ENCODE measurements around the gene ZBTB43.

The ZBTB43 gene

DNA sequence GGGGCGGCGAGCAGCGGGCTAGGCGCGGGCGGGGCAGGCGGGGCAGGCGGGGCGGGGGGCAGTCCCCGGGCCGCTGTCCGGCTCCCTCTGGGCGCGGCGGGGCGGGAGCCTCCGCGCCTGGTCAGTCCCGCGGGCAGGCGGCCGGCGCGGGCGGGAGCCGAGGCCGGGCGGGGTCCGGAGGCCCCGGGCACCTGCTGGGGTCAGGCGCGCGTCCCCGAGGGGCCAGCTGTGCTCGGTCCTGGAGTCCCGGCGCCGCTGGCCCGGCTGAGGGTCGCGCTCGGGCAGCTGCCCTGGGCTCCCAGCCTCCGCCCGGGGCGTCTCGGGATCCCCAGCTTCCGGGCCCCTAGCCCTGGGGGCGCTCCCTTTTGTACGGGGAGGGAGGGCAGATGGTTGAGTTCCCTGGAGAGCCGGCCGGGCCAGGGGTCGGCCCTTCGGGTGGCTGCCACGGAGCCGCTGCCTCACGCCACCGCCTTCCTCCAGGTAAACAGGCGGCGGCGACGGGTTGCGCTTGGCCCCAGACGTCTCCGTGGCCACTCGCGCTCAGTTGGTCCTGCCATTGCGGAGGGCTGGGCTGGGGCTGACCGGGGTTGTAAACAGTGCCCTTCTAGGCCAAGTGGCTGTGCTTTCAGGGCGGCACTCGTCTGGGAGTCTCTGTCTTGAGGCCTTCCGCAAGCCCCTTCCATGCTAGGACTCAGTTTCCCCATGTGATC is 56.1 kb downstream of the ZBTB43 start:
- no peak for DNase-seq (ENCODE audit: low read depth, low spot score)
- Histone ChIP-seq H3K9ac (ENCODE audit: insufficient read length) (peak overlapping the region; percentile 88), H3K9me3 (ENCODE audit: low read depth, low read length) (no peaks in the 10 kb centered on the region), H3K36me3 (ENCODE audit: insufficient read depth, low read length) (peaks cover 31% of the 10 kb centered on the region), H3K27ac (peak overlapping the region; percentile 63; the same call in 1 of the 2 replicates), H3K4me3 (peak overlapping the region; percentile 94)
- TF ChIP-seq EZH2 (IDR thresholded peaks at IDR 0.05) = no peak
- TF ChIP-seq FOXP2 (optimal IDR thresholded peaks at IDR 0.05; ENCODE audit: control extremely low read depth, extremely low read length, insufficient read depth) = no peak
- TF ChIP-seq POLR2AphosphoS5 (IDR thresholded peaks at IDR 0.05; ENCODE audit: borderline replicate concordance, low read depth, low read length) = no peak

DNA sequence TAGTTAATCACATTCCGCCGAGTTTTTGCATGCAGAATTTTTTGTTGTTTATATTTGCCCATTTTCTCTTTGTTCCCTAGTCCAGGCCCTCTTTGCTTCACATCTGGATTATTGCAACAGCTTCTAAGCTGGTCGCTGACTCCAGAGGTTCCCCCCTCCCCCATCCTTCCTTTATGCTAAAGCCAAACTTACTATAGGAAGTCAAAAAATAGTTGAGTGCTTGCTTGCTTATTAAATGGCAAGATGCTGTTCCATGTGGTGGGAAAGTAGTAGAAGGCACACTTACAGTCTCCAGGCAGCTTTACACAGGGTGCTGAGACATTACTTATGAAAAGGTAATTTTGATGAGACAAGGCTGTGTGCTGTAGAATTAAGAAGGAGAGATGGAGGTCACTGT is 56.9 kb downstream of the ZBTB43 start:
- Histone ChIP-seq H3K9me3 (ENCODE audit: low read depth, low read length) (no peaks in the 10 kb centered on the region), H3K27ac (peak overlapping the region; percentile 63; the same call in 1 of the 2 replicates), H3K9ac (ENCODE audit: insufficient read length) (peak overlapping the region; percentile 88), H3K4me3 (peak overlapping the region; percentile 94), H3K36me3 (ENCODE audit: insufficient read depth, low read length) (peaks cover 39% of the 10 kb centered on the region)
- DNase-seq (ENCODE audit: low read depth, low spot score) = peak; percentile 22
- TF ChIP-seq FOXP2 (optimal IDR thresholded peaks at IDR 0.05; ENCODE audit: control extremely low read depth, extremely low read length, insufficient read depth) (no peak), POLR2AphosphoS5 (IDR thresholded peaks at IDR 0.05; ENCODE audit: borderline replicate concordance, low read depth, low read length) (no peak), EZH2 (IDR thresholded peaks at IDR 0.05) (no peak)

DNA sequence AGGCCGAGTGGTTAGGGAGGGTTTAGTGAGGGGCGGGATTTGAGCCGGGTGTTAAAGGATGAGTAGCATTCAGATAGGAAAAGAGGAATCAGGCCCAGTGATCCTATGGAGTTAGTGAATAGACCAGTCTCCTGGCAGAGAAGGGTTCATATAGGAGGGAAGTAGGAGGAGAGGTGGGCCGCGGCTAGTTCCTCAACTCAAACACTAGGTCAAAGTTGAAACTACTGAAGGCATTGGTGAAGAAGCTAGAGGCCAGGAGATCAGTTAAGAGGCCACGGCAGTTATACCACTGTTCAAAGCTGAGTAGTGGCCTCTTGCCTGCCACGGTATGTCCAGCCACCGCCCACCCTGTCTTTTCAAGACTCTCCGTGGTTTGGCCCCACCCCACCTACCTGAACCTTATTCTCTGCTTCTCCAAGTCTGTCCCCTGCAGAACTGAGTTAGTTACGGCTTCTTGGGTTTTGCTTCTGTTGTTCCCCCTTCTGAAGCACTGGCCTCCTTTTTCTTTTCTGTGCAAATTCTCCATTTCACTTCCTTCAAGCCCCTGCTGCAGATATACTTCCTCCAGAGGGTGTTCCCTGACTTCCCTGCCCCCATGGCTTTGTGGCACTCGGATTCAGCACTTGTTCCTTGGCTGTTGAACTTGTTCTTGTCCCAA is 57.4 kb downstream of the ZBTB43 start:
- H3K9ac ChIP-seq (ENCODE audit: insufficient read length) = peak overlapping the region; percentile 43

DNA sequence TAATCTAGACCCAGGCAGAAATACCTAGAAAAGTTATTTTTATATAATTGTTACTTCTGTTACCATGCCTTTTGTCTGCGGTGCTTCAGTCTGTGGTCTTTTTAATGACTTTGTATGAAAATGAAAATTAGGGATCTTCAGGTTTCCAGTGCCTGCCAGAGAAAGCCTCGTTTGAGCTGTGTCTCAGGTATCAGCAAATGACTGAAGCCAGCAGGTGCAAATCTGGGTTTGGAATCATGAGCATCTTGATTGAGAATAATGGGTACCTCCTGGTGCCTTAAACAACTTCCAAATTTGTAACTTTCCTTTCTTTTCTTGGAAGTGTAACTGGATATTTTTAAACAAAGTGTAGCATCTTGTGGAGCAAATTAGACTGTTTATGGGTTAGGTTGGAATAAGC is 59.9 kb downstream of the ZBTB43 start:
- no peak for DNase-seq (ENCODE audit: low read depth, low spot score)
- Histone ChIP-seq H3K27ac (no peak overlapping the region), H3K36me3 (ENCODE audit: insufficient read depth, low read length) (peaks cover 58% of the 10 kb centered on the region), H3K4me3 (no peak overlapping the region), H3K9ac (ENCODE audit: insufficient read length) (no peak overlapping the region), H3K9me3 (ENCODE audit: low read depth, low read length) (no peaks in the 10 kb centered on the region)
- TF ChIP-seq POLR2AphosphoS5 (IDR thresholded peaks at IDR 0.05; ENCODE audit: borderline replicate concordance, low read depth, low read length) (no peak), FOXP2 (optimal IDR thresholded peaks at IDR 0.05; ENCODE audit: control extremely low read depth, extremely low read length, insufficient read depth) (no peak), EZH2 (IDR thresholded peaks at IDR 0.05) (no peak)

More for the DNA sequence above, 57.4 kb downstream of the ZBTB43 start:
- TF ChIP-seq EZH2 (IDR thresholded peaks at IDR 0.05) = no peak
- TF ChIP-seq POLR2AphosphoS5 (IDR thresholded peaks at IDR 0.05; ENCODE audit: borderline replicate concordance, low read depth, low read length) = no peak
- no peak for TF ChIP-seq FOXP2 (optimal IDR thresholded peaks at IDR 0.05; ENCODE audit: control extremely low read depth, extremely low read length, insufficient read depth)
- peaks cover 44% of the 10 kb centered on the region for H3K36me3 ChIP-seq (ENCODE audit: insufficient read depth, low read length)
- peak overlapping the region; percentile 94 for H3K4me3 ChIP-seq
- H3K27ac ChIP-seq = no peak overlapping the region
- no peak for DNase-seq (ENCODE audit: low read depth, low spot score)
- H3K9me3 ChIP-seq (ENCODE audit: low read depth, low read length) = no peaks in the 10 kb centered on the region

DNA sequence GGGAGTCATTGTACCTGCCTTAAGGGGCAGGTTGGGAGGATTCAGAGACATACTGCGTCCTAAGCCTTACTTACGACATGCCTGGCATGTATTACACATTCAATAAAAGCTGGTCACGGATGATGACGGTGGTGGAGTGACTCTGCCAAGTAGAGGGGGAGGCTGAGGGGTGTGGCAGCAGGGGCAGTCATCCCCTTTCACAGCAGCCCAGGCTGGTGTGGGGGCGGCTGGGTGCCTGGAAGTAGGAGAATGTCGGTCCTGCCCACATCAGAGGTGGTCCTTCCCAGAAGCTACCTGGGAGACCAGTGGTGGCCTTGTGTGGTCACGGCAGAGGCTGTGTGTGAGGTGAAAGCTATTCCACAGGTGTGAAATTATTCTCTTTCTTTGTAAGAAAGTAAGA is 64.5 kb downstream of the ZBTB43 start:
- no peak for DNase-seq (ENCODE audit: low read depth, low spot score)
- Histone ChIP-seq H3K4me3 (no peak overlapping the region), H3K36me3 (ENCODE audit: insufficient read depth, low read length) (peaks cover 42% of the 10 kb centered on the region), H3K9ac (ENCODE audit: insufficient read length) (no peak overlapping the region), H3K27ac (peak overlapping the region; percentile 40; the same call in 1 of the 2 replicates), H3K9me3 (ENCODE audit: low read depth, low read length) (no peaks in the 10 kb centered on the region)
- no peak for TF ChIP-seq FOXP2 (optimal IDR thresholded peaks at IDR 0.05; ENCODE audit: control extremely low read depth, extremely low read length, insufficient read depth)
- no peak for TF ChIP-seq EZH2 (IDR thresholded peaks at IDR 0.05)
- no peak for TF ChIP-seq POLR2AphosphoS5 (IDR thresholded peaks at IDR 0.05; ENCODE audit: borderline replicate concordance, low read depth, low read length)

DNA sequence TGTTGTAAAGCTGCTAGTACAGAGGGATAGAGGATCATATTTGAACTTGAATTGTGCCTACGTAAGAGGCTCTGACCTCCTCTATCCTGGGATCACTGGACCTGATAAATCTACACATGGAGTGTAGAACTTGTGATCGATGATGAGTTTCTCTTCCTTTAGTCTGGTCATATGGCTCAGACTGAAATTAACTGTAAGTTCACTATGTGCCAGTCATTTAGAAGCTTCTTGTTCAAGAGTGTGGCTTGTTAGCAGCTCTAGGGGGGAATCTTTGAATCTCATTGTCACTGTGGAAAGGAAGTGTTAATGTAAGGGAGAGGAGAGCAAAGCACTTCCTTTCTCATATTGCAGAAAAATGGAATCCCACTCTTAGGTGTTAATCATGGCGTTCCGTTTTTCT is 67.7 kb downstream of the ZBTB43 start:
- Histone ChIP-seq H3K9ac (ENCODE audit: insufficient read length) (no peak overlapping the region), H3K27ac (peak overlapping the region; percentile 53), H3K36me3 (ENCODE audit: insufficient read depth, low read length) (peaks cover 11% of the 10 kb centered on the region; the same call in 1 of the 2 replicates), H3K4me3 (no peak overlapping the region), H3K9me3 (ENCODE audit: low read depth, low read length) (no peaks in the 10 kb centered on the region)
- TF ChIP-seq EZH2 (IDR thresholded peaks at IDR 0.05) (no peak), POLR2AphosphoS5 (IDR thresholded peaks at IDR 0.05; ENCODE audit: borderline replicate concordance, low read depth, low read length) (no peak), FOXP2 (optimal IDR thresholded peaks at IDR 0.05; ENCODE audit: control extremely low read depth, extremely low read length, insufficient read depth) (no peak)
- DNase-seq (ENCODE audit: low read depth, low spot score) = no peak

DNA sequence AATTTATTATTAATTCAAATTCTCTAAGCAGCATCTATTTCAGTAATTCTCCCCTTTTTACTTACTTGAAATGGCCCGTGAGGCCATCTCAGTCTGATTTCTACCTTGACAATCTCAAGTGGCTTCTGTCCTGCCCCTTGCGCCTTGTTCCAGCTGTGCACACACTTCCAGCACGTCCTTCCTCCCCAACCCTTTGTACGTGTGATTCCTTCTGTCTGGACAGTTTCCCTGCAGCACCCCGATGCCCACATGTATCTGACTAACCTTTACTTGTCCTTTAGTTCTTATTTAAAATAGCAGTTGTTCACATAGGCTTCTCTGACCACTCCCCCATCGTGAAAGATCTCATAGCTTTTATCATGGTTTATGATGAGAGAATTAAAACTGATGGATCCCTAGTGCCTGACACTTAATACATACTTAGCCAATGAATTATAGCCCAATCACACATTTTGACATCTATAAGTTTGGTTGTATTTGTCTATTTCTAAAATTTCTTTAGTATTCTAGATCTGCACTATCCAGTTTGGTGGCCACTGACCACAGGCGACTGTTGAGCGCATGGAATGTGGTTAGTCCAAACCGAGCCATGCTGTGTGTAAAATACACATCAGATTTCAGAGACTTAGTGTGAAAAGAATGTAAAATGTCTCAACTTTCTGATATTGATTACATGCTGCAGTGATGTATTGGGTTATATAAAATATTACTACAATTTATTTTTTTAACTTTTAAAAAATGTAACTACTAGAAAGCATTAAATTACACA is 69.9 kb downstream of the ZBTB43 start:
- DNase-seq (ENCODE audit: low read depth, low spot score) = no peak
- Histone ChIP-seq H3K36me3 (ENCODE audit: insufficient read depth, low read length) (peaks cover 8% of the 10 kb centered on the region), H3K9me3 (ENCODE audit: low read depth, low read length) (no peaks in the 10 kb centered on the region), H3K27ac (peak overlapping the region; percentile 89; the same call in 1 of the 2 replicates), H3K4me3 (no peak overlapping the region), H3K9ac (ENCODE audit: insufficient read length) (no peak overlapping the region)
- TF ChIP-seq FOXP2 (optimal IDR thresholded peaks at IDR 0.05; ENCODE audit: control extremely low read depth, extremely low read length, insufficient read depth) (no peak), POLR2AphosphoS5 (IDR thresholded peaks at IDR 0.05; ENCODE audit: borderline replicate concordance, low read depth, low read length) (no peak), EZH2 (IDR thresholded peaks at IDR 0.05) (no peak)
